GM18951 (cell line): ENCODE measurements around the gene TMEM273.

ENCODE experiments used
- POLR2A ChIP-seq: IDR thresholded peaks from 4 replicates; pipeline ENCODE4 v1.6.1; 2011; ENCODE audit warnings: mild to moderate bottlenecking; ENCODE audit not compliant: insufficient read length, insufficient read depth; ENCODE audit errors: extremely low read depth
- in situ Hi-C: fragments of 300-500 bp; cut with MboI; formaldehyde crosslinking; loops from one replicate; pipeline ENCODE4 v1.12.0; 2022; ENCODE audit warnings: low sequenced_read_pairs, mixed read lengths, inconsistent platforms; ENCODE audit not compliant: unreplicated experiment

Gene TMEM273

DNA sequence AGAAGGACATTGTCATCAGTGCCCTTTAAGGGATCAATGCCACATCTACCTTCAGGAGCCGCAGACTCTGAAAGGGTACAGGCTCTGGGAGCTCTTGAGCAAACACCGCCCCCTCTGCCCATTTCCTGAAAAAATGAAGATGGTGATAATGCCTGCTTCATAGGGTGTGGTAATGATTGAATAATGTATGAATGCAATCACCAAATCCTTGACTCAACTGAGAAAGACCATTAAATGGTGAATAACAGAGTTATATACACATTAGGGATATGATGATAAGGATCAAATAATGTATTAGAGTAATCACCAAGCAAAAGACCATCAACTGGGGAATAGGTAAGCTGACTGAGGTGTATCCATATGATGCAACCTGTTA lies 55.8 kb downstream of the TMEM273 start:
- in situ Hi-C loops, result no loop called here

GRCh38 chr10:49131507-49132361 lies 56.5 kb downstream of the TMEM273 start:
- in situ Hi-C loops, result no loop called here
- no peak for TF ChIP-seq POLR2A

More for the DNA sequence above, 55.8 kb downstream of the TMEM273 start:
- no peak for TF ChIP-seq POLR2A

DNA sequence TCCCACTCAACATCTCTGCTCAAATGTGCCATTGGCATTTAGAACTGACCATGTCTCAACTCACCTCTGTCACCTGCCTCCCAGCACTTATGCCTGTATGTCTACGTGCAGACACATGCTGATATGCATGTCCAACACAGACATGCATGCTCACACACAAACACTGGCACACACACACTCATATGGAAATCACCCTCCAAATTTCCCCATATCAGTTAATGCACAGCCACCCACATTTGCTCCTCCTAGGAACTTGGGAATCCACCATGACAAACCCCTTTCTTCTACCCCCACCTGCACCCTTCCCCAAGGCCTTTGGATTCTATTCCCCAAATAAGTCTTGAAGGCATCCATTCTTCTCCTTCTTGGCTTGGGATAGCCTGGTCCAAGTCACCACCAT lies 58.8 kb downstream of the TMEM273 start:
- TF ChIP-seq POLR2A, result no peak
- in situ Hi-C loops, result no loop called here

- no peak for TF ChIP-seq POLR2A
- in situ Hi-C loops, result no loop called here
Measured at GRCh38 chr10:49128854-49129253, 59.3 kb downstream of the TMEM273 start.

- in situ Hi-C loops, result no loop called here
- no peak for TF ChIP-seq POLR2A
Measured at GRCh38 chr10:49123981-49124950, 63.9 kb downstream of the TMEM273 start.

- no peak for TF ChIP-seq POLR2A
- in situ Hi-C loops, result no loop called here
Measured at GRCh38 chr10:49120911-49121310, 67.3 kb downstream of the TMEM273 start.

DNA sequence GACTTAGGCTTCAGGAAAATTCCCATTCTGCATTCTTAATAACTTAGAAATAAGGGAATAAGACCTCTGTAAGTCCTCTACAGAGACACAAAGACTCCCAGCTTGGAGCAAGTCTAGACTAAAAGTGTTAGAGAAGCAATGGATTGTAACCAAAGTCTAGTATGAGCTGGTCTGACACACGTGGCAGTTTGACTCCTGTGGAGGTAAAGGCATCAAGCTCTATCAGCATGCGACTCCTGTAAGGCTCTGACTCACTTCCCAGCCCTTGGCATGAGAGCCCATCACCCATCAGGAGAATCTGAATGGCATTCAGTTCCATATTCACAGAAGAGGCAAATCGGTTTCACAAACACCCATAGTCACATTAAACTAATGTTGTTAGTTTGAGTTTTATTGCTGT lies 68.4 kb downstream of the TMEM273 start:
- in situ Hi-C loops, result no loop called here
- TF ChIP-seq POLR2A, result no peak

GRCh38 chr10:49118430-49119074 lies 69.6 kb downstream of the TMEM273 start:
- in situ Hi-C loops, result no loop called here
- TF ChIP-seq POLR2A, result no peak

DNA sequence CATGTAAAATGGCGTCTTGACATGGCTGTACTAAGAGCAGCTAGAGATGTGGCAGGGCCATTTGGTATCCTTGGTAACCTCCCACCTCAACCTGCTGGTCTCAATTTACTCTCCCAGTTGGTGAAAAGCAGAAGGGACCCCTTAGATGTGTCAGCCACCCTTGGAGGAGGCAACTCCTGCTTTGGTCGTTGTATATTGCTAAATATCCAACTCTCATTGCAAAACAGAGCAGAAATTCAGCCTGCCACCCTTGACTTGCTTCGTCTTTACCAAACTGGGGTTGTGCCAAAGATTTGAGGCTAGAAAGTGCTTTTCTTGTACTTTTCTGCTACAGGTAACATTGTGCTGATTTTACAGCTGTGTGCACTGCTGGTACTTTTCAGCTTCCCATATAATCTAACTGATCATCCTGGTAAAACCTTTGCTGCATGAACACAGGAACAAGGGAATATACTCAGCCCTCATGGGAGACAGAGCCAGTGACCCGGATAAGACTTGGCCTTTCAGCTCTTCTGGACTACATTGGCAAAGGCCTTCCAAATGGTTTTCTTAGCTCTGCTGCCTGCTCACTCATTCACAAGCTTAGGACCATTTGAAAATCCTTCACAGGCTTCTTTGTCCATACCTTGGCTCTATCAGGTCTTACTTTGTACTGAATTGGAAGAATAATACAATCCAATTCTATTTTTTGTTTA lies 70.7 kb downstream of the TMEM273 start:
- in situ Hi-C loops, result no loop called here
- no peak for TF ChIP-seq POLR2A

GRCh38 chr10:49116509-49117375 lies 71.4 kb downstream of the TMEM273 start:
- in situ Hi-C loops, result no loop called here
- no peak for TF ChIP-seq POLR2A

GRCh38 chr10:49115796-49116508 lies 72.2 kb downstream of the TMEM273 start:
- TF ChIP-seq POLR2A, result no peak
- in situ Hi-C loops, result no loop called here
